Suprapubic skin (tissue), 3 donors: ENCODE data around the gene SSNA1.

Experiments used
- POLR2A ChIP-seq, 2 donors: fragments of 450-650 bp; IDR thresholded peaks; one replicate each; pipeline ENCODE4 v1.6.1; 2017; ENCODE audit warnings: antibody characterized with exemption in 2 of 2, mild to moderate bottlenecking in 2 of 2, moderate library complexity in 2 of 2
- TF ChIP-seq, protein P1 (sequence below), 2 donors: fragments of 200-600 bp in 1 of 2; fragments of 450-650 bp in 1 of 2; sonication (generic) in 1 of 2; IDR thresholded peaks; one replicate each; pipeline ENCODE4 v1.5.1; 2016 to 2019; ENCODE audit warnings: antibody characterized with exemption in 2 of 2, mild to moderate bottlenecking in 1 of 2, moderate library complexity in 1 of 2

DNA sequence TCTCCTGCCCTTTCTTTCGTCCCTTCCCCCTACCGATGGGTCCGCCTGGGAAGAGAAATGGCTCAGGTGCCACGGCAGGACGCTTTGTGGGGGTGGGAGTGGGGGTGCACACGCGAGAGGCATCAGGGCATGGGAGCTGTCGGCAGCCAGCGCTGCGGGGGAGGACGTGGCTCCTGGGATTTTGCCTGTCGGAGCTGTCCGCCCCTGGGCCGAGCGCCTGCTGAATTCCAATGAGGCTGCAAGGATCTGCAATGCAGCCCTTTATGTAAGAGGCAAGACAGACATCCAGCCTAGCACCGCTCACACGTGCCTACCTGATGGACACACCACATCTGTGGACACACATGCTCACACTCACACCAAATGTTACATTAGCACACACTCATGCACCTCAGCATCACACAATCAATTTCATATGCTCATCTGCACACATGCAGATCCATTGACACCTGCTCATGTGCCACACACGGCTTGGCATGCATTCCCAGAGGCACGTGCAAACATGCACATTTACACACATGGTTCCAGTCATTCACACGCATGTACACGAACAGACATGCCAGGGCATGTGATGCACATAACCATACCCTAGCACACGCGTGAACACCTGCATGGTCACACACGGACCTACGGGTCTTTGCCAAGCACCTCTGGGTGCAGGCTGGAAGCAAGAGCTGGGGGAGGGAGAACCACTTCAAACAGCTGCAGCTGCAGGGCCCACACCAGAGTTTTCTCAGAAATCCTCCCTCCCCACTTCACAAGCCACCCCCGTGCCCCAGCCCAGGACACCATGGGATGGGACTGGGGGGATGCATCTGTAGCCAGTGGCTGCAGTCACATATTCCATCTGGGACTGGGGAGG is 48.1 kb upstream of the SSNA1 start:
- TF ChIP-seq, protein P1, sequence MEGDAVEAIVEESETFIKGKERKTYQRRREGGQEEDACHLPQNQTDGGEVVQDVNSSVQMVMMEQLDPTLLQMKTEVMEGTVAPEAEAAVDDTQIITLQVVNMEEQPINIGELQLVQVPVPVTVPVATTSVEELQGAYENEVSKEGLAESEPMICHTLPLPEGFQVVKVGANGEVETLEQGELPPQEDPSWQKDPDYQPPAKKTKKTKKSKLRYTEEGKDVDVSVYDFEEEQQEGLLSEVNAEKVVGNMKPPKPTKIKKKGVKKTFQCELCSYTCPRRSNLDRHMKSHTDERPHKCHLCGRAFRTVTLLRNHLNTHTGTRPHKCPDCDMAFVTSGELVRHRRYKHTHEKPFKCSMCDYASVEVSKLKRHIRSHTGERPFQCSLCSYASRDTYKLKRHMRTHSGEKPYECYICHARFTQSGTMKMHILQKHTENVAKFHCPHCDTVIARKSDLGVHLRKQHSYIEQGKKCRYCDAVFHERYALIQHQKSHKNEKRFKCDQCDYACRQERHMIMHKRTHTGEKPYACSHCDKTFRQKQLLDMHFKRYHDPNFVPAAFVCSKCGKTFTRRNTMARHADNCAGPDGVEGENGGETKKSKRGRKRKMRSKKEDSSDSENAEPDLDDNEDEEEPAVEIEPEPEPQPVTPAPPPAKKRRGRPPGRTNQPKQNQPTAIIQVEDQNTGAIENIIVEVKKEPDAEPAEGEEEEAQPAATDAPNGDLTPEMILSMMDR (IDR thresholded peaks at IDR 0.05), result no peak
- TF ChIP-seq POLR2A (IDR thresholded peaks at IDR 0.05), result no peak
